Activated naive CD4-positive, alpha-beta T cell treated with anti-CD3 and anti-CD28 coated beads for 36 hours (primary cell): ENCODE data around the gene ST6GALNAC3. TPM values are rescaled to one million over a fixed set of nuclear protein-coding genes. Genes with fewer than 3 reads are reported as not detected.
A peak's percentile ranks its signal among the peaks of the same experiment; 100 is the strongest.

ENCODE experiments used
- CTCF ChIA-PET: fragments of 350-600 bp; sonication (Branson Sonifier 250); formaldehyde crosslinking; loops from one replicate; lab custom pipeline; 2021; ENCODE audit warnings: antibody characterized with exemption; lab: Charles Lee
- DNase-seq: peaks from one replicate; pipeline ENCODE4 v3.0.0-alpha.2; 2020
- H3K27ac Mint-ChIP-seq: one replicate; pipeline ENCODE4 v1.8.0; 2021; ENCODE audit warnings: mild to moderate bottlenecking, mixed read lengths
- H3K27me3 Mint-ChIP-seq: one replicate; pipeline ENCODE4 v1.8.0; 2021; ENCODE audit warnings: low read depth, mixed read lengths
- H3K36me3 Mint-ChIP-seq: one replicate; pipeline ENCODE4 v1.8.0; 2021; ENCODE audit warnings: low read depth, mixed read lengths
- H3K4me1 Mint-ChIP-seq: one replicate; pipeline ENCODE4 v1.8.0; 2021; ENCODE audit warnings: low read depth, mixed read lengths
- H3K4me3 Mint-ChIP-seq: one replicate; pipeline ENCODE4 v1.8.0; 2021; ENCODE audit warnings: mild to moderate bottlenecking, moderate library complexity, mixed read lengths
- H3K9me3 Mint-ChIP-seq: one replicate; pipeline ENCODE4 v1.8.0; 2021; ENCODE audit warnings: mixed read lengths
- intact Hi-C: fragments of 100-400 bp; cut with micrococcal nuclease; formaldehyde crosslinking; loops from one replicate; pipeline ENCODE4 v1.15.1; 2023
- total RNA-seq, 2 experiments: library from RNA; stranded (reverse); gene quantifications; one replicate each; pipeline ENCODE4 v1.2.3, GENCODE V29; 2021

ST6GALNAC3 gene
- total RNA-seq, 2 experiments from 2014 or later, result 2.5 to 2.8 TPM

DNA sequence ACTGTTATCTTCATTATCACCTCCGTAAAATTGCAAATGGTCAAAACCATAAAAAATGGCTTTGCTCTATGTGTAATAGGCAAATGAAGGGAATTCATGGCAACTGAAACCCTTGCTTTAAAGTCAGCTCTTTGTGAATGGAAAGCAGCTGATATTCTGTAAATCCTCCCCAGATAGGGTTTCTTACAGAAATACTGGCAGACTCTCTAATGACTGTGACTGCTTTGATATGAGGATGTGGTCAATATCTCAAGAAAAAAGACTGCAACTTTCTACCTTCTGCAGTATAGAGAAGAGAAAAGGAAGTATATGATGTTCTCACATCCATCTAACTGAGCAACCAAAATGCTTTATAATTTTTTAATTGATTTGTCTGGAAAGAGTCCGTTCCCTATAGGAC, 193.1 kb downstream of the ST6GALNAC3 start:
- Mint-ChIP-seq H3K4me1 (peaks cover 56% of the 10 kb centered on the region), H3K9me3 (no peaks in the 10 kb centered on the region), H3K27ac (peak overlapping the region; percentile 83), H3K4me3 (no peak overlapping the region), H3K36me3 (no peaks in the 10 kb centered on the region), H3K27me3 (no peaks in the 10 kb centered on the region)
- intact Hi-C loops, result loop anchor here (1.0 to 10.0 kb wide), 8 partner anchors 9 to 1487 kb away; partner anchors contain the start of genes USP33 and ZZZ3
- no peak for DNase-seq
- CTCF ChIA-PET, result interaction anchor here (0.6 to 1.6 kb wide), 3 partner anchors 9 to 63 kb away, joined by 3 read pairs; no protein-coding TSS in a partner anchor

DNA sequence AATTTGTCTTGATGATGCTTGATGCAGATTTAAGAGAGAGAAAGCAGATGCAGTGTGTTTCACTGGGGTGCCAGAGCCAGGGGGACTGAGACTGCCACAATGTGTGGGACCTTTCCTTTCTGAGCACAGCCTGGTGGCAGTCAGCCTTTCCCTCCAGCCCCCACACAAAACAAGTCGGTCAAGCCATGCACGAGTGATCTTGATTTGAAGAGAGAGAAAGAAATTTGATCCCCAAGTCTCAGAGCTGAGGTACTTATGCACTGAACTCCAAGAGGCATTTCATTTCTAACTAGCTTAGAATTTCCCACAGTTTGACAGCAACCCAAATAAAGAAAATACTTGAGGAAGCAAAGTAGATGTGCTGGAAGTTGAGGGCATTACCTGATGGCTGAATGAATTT, 193.8 kb downstream of the ST6GALNAC3 start:
- CTCF ChIA-PET, result interaction anchor here (1.6 kb wide), 1 partner anchor 10 kb away, joined by 3 read pairs; no protein-coding TSS in a partner anchor
- Mint-ChIP-seq H3K4me1 (peaks cover 57% of the 10 kb centered on the region), H3K4me3 (no peak overlapping the region), H3K36me3 (no peaks in the 10 kb centered on the region), H3K27me3 (no peaks in the 10 kb centered on the region), H3K27ac (peak overlapping the region; percentile 4), H3K9me3 (no peaks in the 10 kb centered on the region)
- intact Hi-C loops, result loop anchor here (5.0 to 10.0 kb wide), 3 partner anchors 191 to 1486 kb away; partner anchors contain the start of genes USP33 and ZZZ3
- DNase-seq, result no peak

DNA sequence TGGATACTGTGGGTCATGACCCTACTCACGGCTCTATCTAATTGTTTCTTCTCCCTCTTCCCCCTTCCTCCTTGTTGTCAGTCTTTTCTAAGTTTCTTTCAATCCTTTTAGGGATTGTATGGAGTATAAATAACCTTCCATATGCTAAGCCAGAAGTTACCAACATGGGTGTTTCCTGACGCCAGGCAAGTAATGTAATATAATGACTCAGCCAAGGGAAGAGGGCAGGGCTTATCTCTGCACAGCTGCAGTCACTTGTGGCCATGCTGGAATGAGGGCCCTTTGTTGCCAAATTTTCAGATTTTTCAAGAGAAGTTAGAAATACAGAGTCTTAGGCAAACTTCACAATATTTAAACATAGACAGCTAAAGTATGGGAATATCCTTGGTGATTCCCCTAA, 194.6 kb downstream of the ST6GALNAC3 start:
- DNase-seq, result peak; percentile 47
- Mint-ChIP-seq H3K9me3 (no peaks in the 10 kb centered on the region), H3K4me3 (no peak overlapping the region), H3K4me1 (peaks cover 60% of the 10 kb centered on the region), H3K36me3 (no peaks in the 10 kb centered on the region), H3K27ac (peak overlapping the region; percentile 69), H3K27me3 (no peaks in the 10 kb centered on the region)
- intact Hi-C loops, result loop anchor here (5.0 to 10.0 kb wide), 3 partner anchors 192 to 1486 kb away; partner anchors contain the start of genes USP33 and ZZZ3
- CTCF ChIA-PET, result interaction anchor here (1.6 kb wide), 1 partner anchor 11 kb away, joined by 3 read pairs; no protein-coding TSS in a partner anchor

DNA sequence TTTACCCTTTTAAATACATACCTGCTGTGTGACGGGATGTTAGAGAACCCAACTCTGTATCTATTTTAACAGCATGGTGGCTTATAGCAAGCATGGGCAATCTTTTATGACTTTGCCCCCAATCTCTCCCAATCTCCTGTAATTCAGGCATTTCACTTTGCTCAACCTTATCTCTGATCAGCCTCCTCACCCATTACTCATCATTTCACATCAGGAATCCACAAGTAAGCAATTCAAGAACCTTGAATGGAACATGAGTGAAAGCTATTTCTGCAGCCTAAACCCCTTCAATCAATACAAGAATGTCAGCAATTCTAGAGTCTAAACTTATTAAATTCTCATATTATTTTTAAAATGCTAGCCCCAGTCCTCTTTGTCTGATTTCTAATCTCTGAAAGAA, 199.8 kb downstream of the ST6GALNAC3 start:
- CTCF ChIA-PET, result no interaction called here
- H3K9me3 Mint-ChIP-seq, result no peaks in the 10 kb centered on the region
- intact Hi-C loops, result no loop called here
- H3K27ac Mint-ChIP-seq, result no peak overlapping the region
- no peaks in the 10 kb centered on the region for H3K36me3 Mint-ChIP-seq
- H3K27me3 Mint-ChIP-seq, result no peaks in the 10 kb centered on the region
- no peak overlapping the region for H3K4me3 Mint-ChIP-seq
- H3K4me1 Mint-ChIP-seq, result peaks cover 37% of the 10 kb centered on the region
- no peak for DNase-seq

DNA sequence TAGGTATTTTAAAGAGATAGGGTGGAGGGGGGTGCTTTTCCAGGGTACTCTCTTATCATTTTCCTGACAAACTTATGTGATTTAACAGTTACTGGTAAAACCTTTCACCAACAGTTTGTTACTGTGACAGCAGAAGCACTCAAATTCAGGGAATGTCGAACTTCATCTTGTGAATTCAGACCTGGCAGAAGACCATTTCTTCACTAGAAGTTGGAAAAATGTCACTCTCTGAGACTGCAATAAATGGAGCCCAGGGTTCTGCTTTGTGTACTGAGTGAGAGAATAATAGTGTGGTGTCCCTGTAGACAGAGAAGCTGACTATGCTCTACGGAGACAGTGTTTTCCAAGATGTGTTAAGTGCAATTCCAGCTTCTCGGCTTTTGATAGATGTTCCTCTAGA, 200.2 kb downstream of the ST6GALNAC3 start:
- Mint-ChIP-seq H3K27me3 (no peaks in the 10 kb centered on the region), H3K9me3 (no peaks in the 10 kb centered on the region), H3K4me3 (no peak overlapping the region), H3K4me1 (peaks cover 33% of the 10 kb centered on the region), H3K27ac (no peak overlapping the region), H3K36me3 (no peaks in the 10 kb centered on the region)
- intact Hi-C loops, result no loop called here
- CTCF ChIA-PET, result no interaction called here
- no peak for DNase-seq

DNA sequence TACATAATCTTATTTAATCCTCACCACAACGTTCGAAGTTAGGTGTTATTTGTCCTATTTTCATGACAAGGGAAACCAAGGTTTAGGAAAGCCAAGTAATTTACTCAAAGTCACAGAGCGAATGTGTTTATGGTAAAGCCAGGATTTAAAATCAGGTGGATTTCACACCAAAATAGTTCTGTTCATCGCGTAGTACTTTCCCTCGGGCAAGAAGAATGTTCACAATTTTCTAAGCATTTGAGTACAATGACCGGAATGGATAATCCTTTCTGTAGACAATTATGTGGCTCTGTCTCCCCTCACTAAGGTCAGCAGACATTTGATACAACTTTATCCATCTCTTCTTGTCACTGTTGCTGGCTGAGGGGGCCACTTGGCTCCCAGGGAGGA, 204.2 kb downstream of the ST6GALNAC3 start:
- Mint-ChIP-seq H3K9me3 (no peaks in the 10 kb centered on the region), H3K27ac (no peak overlapping the region), H3K4me1 (peaks cover 7% of the 10 kb centered on the region), H3K4me3 (no peak overlapping the region), H3K36me3 (no peaks in the 10 kb centered on the region), H3K27me3 (no peaks in the 10 kb centered on the region)
- CTCF ChIA-PET, result no interaction called here
- DNase-seq, result no peak
- intact Hi-C loops, result no loop called here

DNA sequence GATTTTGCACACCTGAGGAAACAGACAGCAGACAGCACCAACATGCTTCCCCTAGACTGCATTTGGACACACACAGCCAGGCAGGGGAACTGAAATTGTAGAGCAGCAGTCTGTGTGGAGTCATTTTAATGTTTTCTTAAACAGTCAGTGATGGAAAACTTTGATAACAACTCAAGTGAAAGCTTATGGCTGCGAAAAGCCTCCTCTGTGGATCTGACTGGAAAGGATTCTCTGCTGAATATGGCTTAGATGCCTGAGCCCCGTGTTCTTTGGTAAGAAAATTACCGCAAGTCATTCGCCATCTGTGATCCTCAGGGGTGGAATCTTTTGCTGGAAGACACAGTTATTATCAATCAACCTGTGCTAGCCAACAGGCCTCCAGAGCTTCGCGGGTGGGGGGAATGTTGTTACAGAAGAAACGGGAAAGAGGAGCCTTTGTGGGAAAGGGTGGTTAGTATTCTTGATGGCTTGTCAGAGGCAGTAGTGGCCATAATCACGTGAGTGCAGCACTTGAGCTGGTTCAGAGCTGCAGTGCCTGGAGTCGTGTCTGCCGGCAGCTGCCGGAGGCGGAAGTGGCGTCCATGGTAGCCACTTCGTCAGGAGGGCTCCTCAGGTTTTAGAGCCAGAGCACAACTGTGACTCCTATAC, 204.7 kb downstream of the ST6GALNAC3 start:
- H3K4me1 Mint-ChIP-seq, result peaks cover 7% of the 10 kb centered on the region
- H3K36me3 Mint-ChIP-seq, result no peaks in the 10 kb centered on the region
- no peak for DNase-seq
- no peaks in the 10 kb centered on the region for H3K27me3 Mint-ChIP-seq
- CTCF ChIA-PET, result no interaction called here
- intact Hi-C loops, result no loop called here
- H3K4me3 Mint-ChIP-seq, result no peak overlapping the region
- no peaks in the 10 kb centered on the region for H3K9me3 Mint-ChIP-seq
- H3K27ac Mint-ChIP-seq, result no peak overlapping the region

DNA sequence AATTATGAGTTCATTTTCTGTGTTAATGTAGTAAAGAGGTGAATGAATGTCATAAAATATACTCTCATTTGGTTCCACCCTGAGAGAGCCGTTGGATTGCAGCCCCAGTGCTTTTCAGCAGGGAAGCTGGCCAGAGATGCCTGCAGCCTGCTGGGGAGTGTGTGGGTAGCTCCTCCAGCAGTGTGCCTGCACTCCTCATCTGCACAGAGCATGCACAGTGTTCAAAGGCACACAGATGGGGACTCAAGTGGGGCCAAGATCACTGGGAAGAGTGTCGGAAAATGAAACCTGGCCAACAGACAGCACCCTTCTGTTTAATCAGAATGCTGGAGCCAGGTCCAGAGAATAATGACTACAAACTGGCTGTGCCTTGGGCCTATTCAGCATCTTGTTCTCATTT, 206.8 kb downstream of the ST6GALNAC3 start:
- CTCF ChIA-PET, result no interaction called here
- Mint-ChIP-seq H3K4me1 (peaks cover 20% of the 10 kb centered on the region), H3K27ac (no peak overlapping the region), H3K36me3 (no peaks in the 10 kb centered on the region), H3K27me3 (no peaks in the 10 kb centered on the region), H3K4me3 (no peak overlapping the region), H3K9me3 (no peaks in the 10 kb centered on the region)
- intact Hi-C loops, result no loop called here
- DNase-seq, result no peak

DNA sequence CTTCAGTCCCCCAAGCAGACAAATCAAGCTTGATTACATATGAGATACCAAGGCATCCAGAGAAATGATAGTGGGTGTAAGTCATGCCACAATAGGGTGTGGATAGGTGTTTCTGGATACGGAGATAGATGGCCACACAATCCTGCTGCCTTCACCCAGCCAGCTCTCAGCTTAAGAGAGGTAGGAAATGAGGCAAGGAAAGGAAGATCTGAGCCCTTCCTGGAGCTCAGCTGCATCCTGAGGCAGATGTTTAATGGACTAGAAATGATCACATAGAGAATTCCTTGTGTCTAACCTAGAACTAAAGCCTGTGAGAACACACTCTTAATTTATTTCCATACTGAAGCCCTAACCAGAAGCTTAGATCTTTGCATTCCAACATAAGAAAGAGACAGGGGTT, 210.3 kb downstream of the ST6GALNAC3 start:
- Mint-ChIP-seq H3K4me1 (peaks cover 53% of the 10 kb centered on the region), H3K27me3 (no peaks in the 10 kb centered on the region), H3K36me3 (no peaks in the 10 kb centered on the region), H3K27ac (no peak overlapping the region), H3K4me3 (no peak overlapping the region), H3K9me3 (no peaks in the 10 kb centered on the region)
- DNase-seq, result no peak
- CTCF ChIA-PET, result interaction anchor here (1.0 to 1.5 kb wide), 3 partner anchors 10 to 83 kb away, joined by 3 to 6 read pairs (median 4); no protein-coding TSS in a partner anchor
- intact Hi-C loops, result loop anchor here (5.0 kb wide), 1 partner anchor 1692 kb away; the partner anchor contains the start of gene FUBP1

DNA sequence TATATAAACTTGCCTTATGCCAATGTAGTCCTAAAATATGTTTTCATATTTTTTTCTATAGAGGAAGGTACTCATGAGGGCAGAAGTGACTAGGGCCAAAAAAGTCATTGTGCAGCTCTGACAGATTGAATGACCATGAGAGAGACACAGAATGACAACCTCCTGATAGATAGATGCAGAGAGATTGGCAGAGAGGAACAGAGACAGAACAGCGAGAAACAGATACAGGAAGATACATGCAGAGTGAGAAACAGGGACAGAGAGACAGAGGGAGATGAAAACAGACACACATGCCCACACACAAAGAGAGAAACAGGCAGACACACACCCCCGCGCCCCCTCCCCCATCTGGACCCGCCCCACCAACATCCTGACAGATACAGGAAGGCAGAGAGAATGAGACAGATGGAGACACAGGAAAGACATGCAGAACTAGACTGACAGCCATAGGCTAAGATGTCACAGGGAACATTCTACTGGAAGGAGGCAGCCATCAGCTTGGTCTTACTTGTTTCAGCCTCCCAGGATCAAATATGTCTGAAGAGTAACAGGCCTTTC, 211.1 kb downstream of the ST6GALNAC3 start:
- CTCF ChIA-PET, result interaction anchor here (1.4 to 1.5 kb wide), 2 partner anchors 9 to 15 kb away, joined by 3 to 6 read pairs; no protein-coding TSS in a partner anchor
- Mint-ChIP-seq H3K27me3 (no peaks in the 10 kb centered on the region), H3K36me3 (no peaks in the 10 kb centered on the region), H3K9me3 (no peaks in the 10 kb centered on the region), H3K27ac (peak overlapping the region; percentile 62), H3K4me1 (peaks cover 61% of the 10 kb centered on the region), H3K4me3 (no peak overlapping the region)
- peak; percentile 56 for DNase-seq
- intact Hi-C loops, result loop anchor here (5.0 kb wide), 1 partner anchor 1692 kb away; the partner anchor contains the start of gene FUBP1

DNA sequence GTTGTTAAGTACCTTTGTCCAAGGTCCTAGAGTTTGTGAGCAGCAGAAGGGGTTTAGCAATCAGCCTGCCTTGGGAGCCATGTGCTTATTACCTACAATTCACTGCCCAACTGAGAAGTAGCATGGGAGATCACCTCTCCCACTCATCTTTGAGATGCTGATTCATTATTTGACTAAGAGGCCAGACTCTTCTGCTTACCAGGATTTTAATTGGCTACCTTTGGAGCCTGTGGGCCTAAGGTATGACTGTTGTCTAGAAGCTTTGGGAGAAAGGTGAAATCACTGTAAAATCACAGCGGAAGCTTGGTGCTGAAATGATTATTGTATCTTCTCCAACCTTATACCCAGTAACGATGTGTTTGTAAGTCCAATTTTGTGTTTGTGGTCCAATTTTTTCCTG, 213.4 kb downstream of the ST6GALNAC3 start:
- Mint-ChIP-seq H3K36me3 (no peaks in the 10 kb centered on the region), H3K9me3 (no peaks in the 10 kb centered on the region), H3K27ac (no peak overlapping the region), H3K4me1 (peaks cover 81% of the 10 kb centered on the region), H3K4me3 (no peak overlapping the region), H3K27me3 (no peaks in the 10 kb centered on the region)
- no peak for DNase-seq
- intact Hi-C loops, result loop anchor here (1.0 to 5.0 kb wide), 2 partner anchors 34 to 1689 kb away; partner anchors contain the start of gene FUBP1
- CTCF ChIA-PET, result interaction anchor here (0.5 to 0.6 kb wide), 3 partner anchors 25 to 580 kb away, joined by 3 to 6 read pairs (median 3); no protein-coding TSS in a partner anchor

DNA sequence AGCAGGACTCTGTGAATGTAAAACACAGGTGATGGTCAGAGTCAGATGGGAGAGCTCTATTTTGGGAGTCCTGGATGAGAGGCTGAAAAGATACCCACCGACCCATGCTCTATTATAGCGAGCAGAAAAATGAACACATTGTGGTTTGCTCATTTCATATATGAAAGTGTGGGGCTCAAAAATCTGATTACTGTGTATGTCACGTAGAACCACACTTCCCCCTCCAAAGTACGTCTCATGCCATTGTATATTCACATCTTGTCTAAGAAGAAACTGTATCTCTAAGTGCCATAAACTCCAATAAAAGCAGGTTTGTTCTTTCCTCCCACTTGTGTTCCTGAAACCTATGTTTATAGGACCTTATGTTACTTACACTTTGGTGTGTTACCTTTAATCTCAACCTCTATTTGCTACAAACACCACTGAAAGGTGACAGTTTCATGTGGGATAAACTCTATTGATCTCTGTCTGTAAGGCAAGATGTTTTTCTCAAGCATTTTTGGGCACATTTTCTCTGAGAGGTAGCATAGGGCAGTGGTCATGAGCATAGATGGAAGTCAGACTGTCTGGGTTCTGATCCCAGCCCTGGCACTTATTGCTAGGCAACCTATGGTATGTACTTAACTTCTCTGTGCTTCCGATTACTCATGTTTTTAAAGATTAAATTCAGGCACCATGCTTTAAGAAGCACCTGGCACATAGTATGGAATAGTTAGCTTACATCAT, 214.4 kb downstream of the ST6GALNAC3 start:
- no peak overlapping the region for H3K4me3 Mint-ChIP-seq
- DNase-seq, result no peak
- no peaks in the 10 kb centered on the region for H3K27me3 Mint-ChIP-seq
- peaks cover 91% of the 10 kb centered on the region for H3K4me1 Mint-ChIP-seq
- CTCF ChIA-PET, result interaction anchor here (0.5 to 1.2 kb wide), 2 partner anchors 134 to 579 kb away, joined by 3 to 6 read pairs; no protein-coding TSS in a partner anchor
- H3K27ac Mint-ChIP-seq, result peak overlapping the region; percentile 74
- H3K9me3 Mint-ChIP-seq, result no peaks in the 10 kb centered on the region
- no peaks in the 10 kb centered on the region for H3K36me3 Mint-ChIP-seq
- intact Hi-C loops, result loop anchor here (1.0 to 5.0 kb wide), 4 partner anchors 22 to 1688 kb away; partner anchors contain the start of gene FUBP1
